Neural progenitor cell (in vitro differentiated cells): ENCODE results near the gene FAM83B.

Experiments used
- CTCF ChIP-seq: fragments of 200-600 bp; sonication (generic); IDR thresholded peaks from 2 replicates; pipeline ENCODE4 v1.5.1; 2017; ENCODE audit warnings: antibody characterized with exemption, mild to moderate bottlenecking
- EZH2 ChIP-seq: fragments of 200-600 bp; sonication (generic); IDR thresholded peaks from 2 replicates; pipeline ENCODE4 v1.6.1; 2017; ENCODE audit warnings: antibody characterized with exemption, mild to moderate bottlenecking, moderate library complexity

GRCh38 chr6:54802775-54803634, 43.6 kb upstream of the FAM83B start:
- no peak for TF ChIP-seq CTCF
- no peak for TF ChIP-seq EZH2
